HG02970 (cell line): ENCODE results near the gene PRKN.

Experiments used
- ATAC-seq: cut with Tn5 transposase; IDR thresholded peaks from one replicate; pipeline ENCODE4 v1.9.1; 2021; ENCODE audit warnings: mild to moderate bottlenecking, moderate library complexity, moderate number of reproducible peaks; ENCODE audit not compliant: unreplicated experiment, low FRiP score

The PRKN gene

GRCh38 chr6:161367472-161367871 lies 1360.1 kb downstream of the PRKN start:
- no peak for ATAC-seq

- ATAC-seq = no peak
These were observed 1361.2 kb downstream of the PRKN start for GRCh38 chr6:161366301-161366923.

- no peak for ATAC-seq
These were observed 1361.9 kb downstream of the PRKN start for GRCh38 chr6:161365633-161366032.

GRCh38 chr6:161363286-161363685 lies 1364.3 kb downstream of the PRKN start:
- ATAC-seq = no peak

- no peak for ATAC-seq
These were observed 1365.3 kb downstream of the PRKN start for GRCh38 chr6:161362266-161362665.

- ATAC-seq = no peak
These were observed 1366.0 kb downstream of the PRKN start for GRCh38 chr6:161361529-161361928.

- no peak for ATAC-seq
These were observed 1367.0 kb downstream of the PRKN start for GRCh38 chr6:161360520-161360919.

GRCh38 chr6:161359618-161359945 lies 1368.0 kb downstream of the PRKN start:
- ATAC-seq = no peak

- no peak for ATAC-seq
These were observed 1371.3 kb downstream of the PRKN start for GRCh38 chr6:161356167-161356854.

GRCh38 chr6:161355696-161356095 lies 1371.9 kb downstream of the PRKN start:
- no peak for ATAC-seq

GRCh38 chr6:161354956-161355355 lies 1372.6 kb downstream of the PRKN start:
- ATAC-seq = no peak

- no peak for ATAC-seq
These were observed 1373.2 kb downstream of the PRKN start for GRCh38 chr6:161354276-161354840.

GRCh38 chr6:161353208-161353613 lies 1374.4 kb downstream of the PRKN start:
- no peak for ATAC-seq

GRCh38 chr6:161351858-161352257 lies 1375.7 kb downstream of the PRKN start:
- no peak for ATAC-seq

- ATAC-seq = no peak
These were observed 1377.7 kb downstream of the PRKN start for GRCh38 chr6:161349886-161350285.

- ATAC-seq = no peak
These were observed 1379.0 kb downstream of the PRKN start for GRCh38 chr6:161348628-161348994.

- no peak for ATAC-seq
These were observed 1379.5 kb downstream of the PRKN start for GRCh38 chr6:161347988-161348627.

- no peak for ATAC-seq
These were observed 1380.4 kb downstream of the PRKN start for GRCh38 chr6:161347125-161347524.

- no peak for ATAC-seq
These were observed 1380.8 kb downstream of the PRKN start for GRCh38 chr6:161346717-161347116.

GRCh38 chr6:161344626-161345025 lies 1382.9 kb downstream of the PRKN start:
- no peak for ATAC-seq

- no peak for ATAC-seq
These were observed 1385.5 kb downstream of the PRKN start for GRCh38 chr6:161342039-161342438.

- ATAC-seq = no peak
These were observed 1385.9 kb downstream of the PRKN start for GRCh38 chr6:161341638-161342037.
